H9 (cell line): ENCODE results near the gene TRPM4. TPM values are rescaled to one million over a fixed set of nuclear protein-coding genes. Genes with fewer than 3 reads are reported as not detected.
A peak's percentile ranks its signal among the peaks of the same experiment; 100 is the strongest.

Source experiments
- DNase-seq: peaks from one replicate; pipeline ENCODE4 v3.0.0-alpha.2; 2017
- H2AFZ ChIP-seq: one replicate; pipeline ENCODE4 v1.6.1; 2013; ENCODE audit warnings: mild to moderate bottlenecking, low read length, control low read depth, moderate library complexity
- H2AK5ac ChIP-seq: 2 replicates; pipeline ENCODE4 v1.6.1; 2013; ENCODE audit warnings: low read length, control low read depth, mixed read lengths; ENCODE audit not compliant: insufficient read length
- H2BK120ac ChIP-seq: one replicate; pipeline ENCODE4 v1.6.1; 2013; ENCODE audit warnings: low read depth, mild to moderate bottlenecking, low read length, control low read depth, inconsistent platforms; ENCODE audit not compliant: poor library complexity, severe bottlenecking
- H2BK12ac ChIP-seq: 2 replicates; pipeline ENCODE4 v1.6.1; 2013; ENCODE audit warnings: low read length, control low read depth, mixed read lengths, low read depth; ENCODE audit not compliant: insufficient read length
- H2BK15ac ChIP-seq: 2 replicates; pipeline ENCODE4 v1.6.1; 2013; ENCODE audit warnings: low read depth, low read length, control low read depth
- H2BK20ac ChIP-seq: one replicate; pipeline ENCODE4 v1.6.1; 2013; ENCODE audit warnings: low read depth, mild to moderate bottlenecking, low read length, control low read depth, inconsistent platforms; ENCODE audit not compliant: poor library complexity, severe bottlenecking
- H2BK5ac ChIP-seq: 2 replicates; pipeline ENCODE4 v1.6.1; 2013; ENCODE audit warnings: low read length, control low read depth, mixed read lengths; ENCODE audit not compliant: insufficient read length
- H3K14ac ChIP-seq: 2 replicates; pipeline ENCODE4 v1.6.1; 2013; ENCODE audit warnings: low read length, control low read depth; ENCODE audit not compliant: insufficient read depth
- H3K18ac ChIP-seq: 2 replicates; pipeline ENCODE4 v1.6.1; 2013; ENCODE audit warnings: low read depth, mild to moderate bottlenecking, mixed read lengths, low read length, control low read depth; ENCODE audit not compliant: insufficient read length
- H3K23ac ChIP-seq: 2 replicates; pipeline ENCODE4 v1.6.1; 2013; ENCODE audit warnings: low read length, control low read depth, mixed read lengths, low read depth; ENCODE audit not compliant: insufficient read length
- H3K23me2 ChIP-seq: 2 replicates; pipeline ENCODE4 v1.6.1; 2013; ENCODE audit warnings: low read depth, mild to moderate bottlenecking, mixed read lengths, low read length, control low read depth; ENCODE audit not compliant: insufficient read length, poor library complexity, severe bottlenecking
- H3K27ac ChIP-seq: 2 replicates; pipeline ENCODE4 v1.5.1; 2013; ENCODE audit warnings: low read length, control low read depth, mixed read lengths, low read depth; ENCODE audit not compliant: insufficient read length
- H3K27me3 ChIP-seq: 2 replicates; pipeline ENCODE4 v1.6.1; 2013; ENCODE audit warnings: low read length, control low read depth, inconsistent platforms; ENCODE audit not compliant: insufficient read depth
- H3K4ac ChIP-seq: 2 replicates; pipeline ENCODE4 v1.6.1; 2013; ENCODE audit warnings: low read depth, mild to moderate bottlenecking, control low read depth, inconsistent platforms, low read length, moderate library complexity
- H3K4me1 ChIP-seq: 2 replicates; pipeline ENCODE4 v1.6.1; 2013; ENCODE audit warnings: low read length, control low read depth, inconsistent platforms; ENCODE audit not compliant: insufficient read depth
- H3K4me2 ChIP-seq: 2 replicates; pipeline ENCODE4 v1.6.1; 2013; ENCODE audit warnings: low read length, control low read depth, mixed read lengths; ENCODE audit not compliant: insufficient read length, insufficient read depth
- H3K56ac ChIP-seq: 2 replicates; pipeline ENCODE4 v1.6.1; 2013; ENCODE audit warnings: low read depth, mild to moderate bottlenecking, mixed read lengths, low read length, control low read depth; ENCODE audit not compliant: insufficient read length
- H3K79me1 ChIP-seq: 2 replicates; pipeline ENCODE4 v1.6.1; 2013; ENCODE audit warnings: low read depth, mild to moderate bottlenecking, moderate library complexity, low read length, control low read depth, inconsistent platforms; ENCODE audit not compliant: insufficient read depth, poor library complexity, severe bottlenecking
- H3K79me2 ChIP-seq: 2 replicates; pipeline ENCODE4 v1.6.1; 2013; ENCODE audit warnings: low read length, control low read depth, inconsistent platforms; ENCODE audit not compliant: insufficient read depth
- H3K9ac ChIP-seq: 2 replicates; pipeline ENCODE4 v1.6.1; 2013; ENCODE audit warnings: low read length, control low read depth, mixed read lengths; ENCODE audit not compliant: insufficient read length; ENCODE audit errors: extremely low read depth
- H3K9me3 ChIP-seq: one replicate; pipeline ENCODE4 v1.6.1; 2013; ENCODE audit warnings: low read depth, low read length, inconsistent platforms; ENCODE audit not compliant: control insufficient read depth
- H3T11ph ChIP-seq: one replicate; pipeline ENCODE4 v1.6.1; 2013; ENCODE audit warnings: mild to moderate bottlenecking, low read length, control low read depth, inconsistent platforms
- H4K20me1 ChIP-seq: one replicate; pipeline ENCODE4 v1.6.1; 2013; ENCODE audit not compliant: control insufficient read depth, insufficient read length, insufficient read depth
- H4K5ac ChIP-seq: 2 replicates; pipeline ENCODE4 v1.6.1; 2013; ENCODE audit warnings: low read depth, mild to moderate bottlenecking, mixed read lengths, low read length, control low read depth; ENCODE audit not compliant: insufficient read length
- H4K8ac ChIP-seq: replicated peaks from 2 replicates; pipeline ENCODE4 v1.6.1; 2013; ENCODE audit warnings: low read length, control low read depth, mixed read lengths, low read depth; ENCODE audit not compliant: insufficient read length
- H4K91ac ChIP-seq: 2 replicates; pipeline ENCODE4 v1.6.1; 2013; ENCODE audit warnings: low read depth, mild to moderate bottlenecking, moderate library complexity, mixed read lengths, low read length, control low read depth; ENCODE audit not compliant: insufficient read length
- H3K27ac Mint-ChIP-seq, 3 experiments: 2 replicates in 2 of 3; 3 replicates in 1 of 3; pipeline ENCODE4 v1.8.0; 2020 to 2021; ENCODE audit warnings: mixed read lengths in 3 of 3, mild to moderate bottlenecking in 1 of 3, moderate library complexity in 1 of 3
- H3K27me3 Mint-ChIP-seq: 2 replicates; pipeline ENCODE4 v1.8.0; 2021; ENCODE audit warnings: low read depth, mild to moderate bottlenecking, moderate library complexity, mixed read lengths
- H3K36me3 Mint-ChIP-seq, 3 experiments: 2 replicates in 2 of 3; 3 replicates in 1 of 3; pipeline ENCODE4 v1.8.0; 2020 to 2021; ENCODE audit warnings: low read depth in 3 of 3, mixed read lengths in 3 of 3; ENCODE audit not compliant: insufficient read depth in 1 of 3
- H3K4me1 Mint-ChIP-seq, 2 experiments: 2 replicates each; pipeline ENCODE4 v1.8.0; 2020; ENCODE audit warnings: mixed read lengths in 2 of 2
- H3K4me3 Mint-ChIP-seq, 2 experiments: 2 replicates in 1 of 2; 3 replicates in 1 of 2; pipeline ENCODE4 v1.8.0; 2020 to 2021; ENCODE audit warnings: mild to moderate bottlenecking in 2 of 2, mixed read lengths in 2 of 2, moderate library complexity in 1 of 2
- H3K9me3 Mint-ChIP-seq, 2 experiments: 2 replicates in 1 of 2; 3 replicates in 1 of 2; pipeline ENCODE4 v1.8.0; 2020; ENCODE audit warnings: mild to moderate bottlenecking in 2 of 2, mixed read lengths in 2 of 2, moderate library complexity in 1 of 2
- CTCF ChIP-seq: fragments of 200-600 bp; sonication (generic); conservative IDR thresholded peaks from 3 replicates; pipeline ENCODE4 v1.8.0; 2021; ENCODE audit warnings: antibody characterized with exemption, mild to moderate bottlenecking
- WGBS: extraction: QIAGEN DNeasy Blood & Tissue Kit; methylation state at CpG from one replicate; pipeline ENCODE4 v1.1.7; 2013; ENCODE audit warnings: missing lambda C conversion rate, low lambda C conversion rate, mixed read lengths; ENCODE audit not compliant: insufficient read length; ENCODE audit errors: extremely low coverage; 5-methylcytosine and 5-hydroxymethylcytosine counted together
- total RNA-seq: library from RNA; stranded (reverse); gene quantifications from 2 replicates; pipeline ENCODE4 v1.2.1, GENCODE V29; 2021

The TRPM4 gene
- total RNA-seq, 1 experiment from 2014 or later = 6.9 TPM

- Histone ChIP-seq H3T11ph (no peak overlapping the region), H3K4me1 (no peaks in the 10 kb centered on the region), H2BK15ac (no peak overlapping the region), H3K9ac (no peak overlapping the region), H2BK5ac (no peak overlapping the region), H3K4me2 (no peak overlapping the region), H3K18ac (no peak overlapping the region), H3K14ac (no peak overlapping the region; the same call in 1 of the 2 replicates), H3K23me2 (no peaks in the 10 kb centered on the region), H2BK12ac (no peak overlapping the region), H2BK120ac (no peak overlapping the region), H3K23ac (no peak overlapping the region), H3K79me1 (no peaks in the 10 kb centered on the region), H4K20me1 (no peaks in the 10 kb centered on the region), H2BK20ac (no peak overlapping the region), H4K91ac (no peak overlapping the region), H4K8ac (no peak overlapping the region), H3K27me3 (no peaks in the 10 kb centered on the region), H3K27ac (no peak overlapping the region), H3K9me3 (no peaks in the 10 kb centered on the region), H3K79me2 (no peaks in the 10 kb centered on the region), H3K4ac (no peak overlapping the region), H4K5ac (no peak overlapping the region), H2AK5ac (no peak overlapping the region), H2AFZ (no peak overlapping the region), H3K56ac (no peak overlapping the region)
- DNase-seq = peak; percentile 46
- Mint-ChIP-seq H3K27me3 (no peaks in the 10 kb centered on the region; the same call in 1 of the 2 replicates), H3K4me3 (peak overlapping the region in 1 of 2 experiments; percentile 74; a peak in 3 of 5 replicates), H3K36me3 (peaks cover 0 to 2% (median 0%) of the 10 kb centered on the region in 3 experiments; a peak in 1 of 7 replicates), H3K27ac (no peak overlapping the region), H3K9me3 (no peaks in the 10 kb centered on the region), H3K4me1 (peaks cover 3 to 12% of the 10 kb centered on the region in 2 experiments; a peak in 3 of 4 replicates)
- peak; percentile 38; the same call in 1 of the 3 replicates for TF ChIP-seq CTCF
- WGBS = no CpG with 5 or more reads among the region's 30 CpGs
These were observed 8.3 kb downstream of the TRPM4 start for GRCh38 chr19:49165865-49166301.
